ENCODE measurements around the gene ACSF2. TPM values are rescaled to one million over a fixed set of nuclear protein-coding genes. Genes with fewer than 3 reads are reported as not detected.

ACSF2 gene
- total and polyA plus RNA-seq, 2 of the 13 experiments (the other 11 are each of a cell fraction or from before 2014, with no cell fraction given) = 87.3 to 109 TPM

- TF ChIP-seq KIAA2018 (CRISPR knock-in tag; IDR thresholded peaks at IDR 0.05; ENCODE audit: borderline replicate concordance) (0 out of 2 replicates have a peak, but pooled peaks have one; percentile 21), ZNF260 (CRISPR knock-in tag; IDR thresholded peaks at IDR 0.05; ENCODE audit: borderline replicate concordance, low read depth) (no peak), BORCS8-MEF2B (CRISPR knock-in tag; IDR thresholded peaks at IDR 0.05) (peak; percentile 33; the same call in 1 of the 2 replicates), MBD4 (IDR thresholded peaks at IDR 0.05; ENCODE audit: borderline replicate concordance, low read length) (no peak), ZNF160 (CRISPR knock-in tag; IDR thresholded peaks at IDR 0.05) (0 out of 2 replicates have a peak, but pooled peaks have one; percentile 28), ZNF441 (CRISPR knock-in tag; IDR thresholded peaks at IDR 0.05; ENCODE audit: borderline replicate concordance) (peak; percentile 68; the same call in 1 of the 2 replicates), ZNF577 (CRISPR knock-in tag; IDR thresholded peaks at IDR 0.05; ENCODE audit: borderline replicate concordance, low read depth) (no peak), ARID2 (CRISPR knock-in tag; IDR thresholded peaks at IDR 0.05; ENCODE audit: borderline replicate concordance) (no peak), GLMP (CRISPR knock-in tag; IDR thresholded peaks at IDR 0.05; ENCODE audit: borderline replicate concordance) (no peak), ZNF34 (CRISPR knock-in tag; IDR thresholded peaks at IDR 0.05; ENCODE audit: borderline replicate concordance) (no peak), MXD1 (CRISPR knock-in tag; IDR thresholded peaks at IDR 0.05) (0 out of 2 replicates have a peak, but pooled peaks have one; percentile 14), ATF3 (CRISPR knock-in tag; IDR thresholded peaks at IDR 0.05) (no peak), ZNF792 (CRISPR knock-in tag; IDR thresholded peaks at IDR 0.05) (no peak), FOXK2 (IDR thresholded peaks at IDR 0.05) (no peak)
- TF ChIP-seq, protein P1, sequence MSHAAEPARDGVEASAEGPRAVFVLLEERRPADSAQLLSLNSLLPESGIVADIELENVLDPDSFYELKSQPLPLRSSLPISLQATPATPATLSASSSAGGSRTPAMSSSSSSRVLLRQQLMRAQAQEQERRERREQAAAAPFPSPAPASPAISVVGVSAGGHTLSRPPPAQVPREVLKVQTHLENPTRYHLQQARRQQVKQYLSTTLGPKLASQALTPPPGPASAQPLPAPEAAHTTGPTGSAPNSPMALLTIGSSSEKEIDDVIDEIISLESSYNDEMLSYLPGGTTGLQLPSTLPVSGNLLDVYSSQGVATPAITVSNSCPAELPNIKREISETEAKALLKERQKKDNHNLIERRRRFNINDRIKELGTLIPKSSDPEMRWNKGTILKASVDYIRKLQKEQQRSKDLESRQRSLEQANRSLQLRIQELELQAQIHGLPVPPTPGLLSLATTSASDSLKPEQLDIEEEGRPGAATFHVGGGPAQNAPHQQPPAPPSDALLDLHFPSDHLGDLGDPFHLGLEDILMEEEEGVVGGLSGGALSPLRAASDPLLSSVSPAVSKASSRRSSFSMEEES (CRISPR knock-in tag; IDR thresholded peaks at IDR 0.05) = no peak
- TF ChIP-seq, protein P2, sequence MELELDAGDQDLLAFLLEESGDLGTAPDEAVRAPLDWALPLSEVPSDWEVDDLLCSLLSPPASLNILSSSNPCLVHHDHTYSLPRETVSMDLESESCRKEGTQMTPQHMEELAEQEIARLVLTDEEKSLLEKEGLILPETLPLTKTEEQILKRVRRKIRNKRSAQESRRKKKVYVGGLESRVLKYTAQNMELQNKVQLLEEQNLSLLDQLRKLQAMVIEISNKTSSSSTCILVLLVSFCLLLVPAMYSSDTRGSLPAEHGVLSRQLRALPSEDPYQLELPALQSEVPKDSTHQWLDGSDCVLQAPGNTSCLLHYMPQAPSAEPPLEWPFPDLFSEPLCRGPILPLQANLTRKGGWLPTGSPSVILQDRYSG (CRISPR knock-in tag; IDR thresholded peaks at IDR 0.05) = no peak
Observed at GRCh38 chr17:50476545-50477315, 50.7 kb downstream of the ACSF2 start (continued).

Data from HepG2 (cell line).